GM12878 (cell line): Measurements from ENCODE around the gene ARHGAP32. TPM values are rescaled to one million over a fixed set of nuclear protein-coding genes. Genes with fewer than 3 reads are reported as not detected.

Experiments
- ATAC-seq: fragments of 200-7000 bp; cut with Tn5 transposase; 3 replicates; pipeline ENCODE4 v1.9.1; 2020; ENCODE audit warnings: mild to moderate bottlenecking, moderate library complexity
- BruUV-seq: library from RNA; stranded (reverse); fragments of 400-500 nt; replicated peaks from 2 replicates; lab custom pipeline; 2021; lab: Mats Ljungman, UMichigan
- CTCF ChIA-PET: fragments of 300-600 bp; sonication (Branson Sonifier 250); formaldehyde crosslinking; extraction: SDS; loops from one replicate; lab custom pipeline; 2021; ENCODE audit warnings: inconsistent platforms; lab: Yijun Ruan, JAX
- POLR2A ChIA-PET: fragments of 350-600 bp; formaldehyde crosslinking; extraction: SDS; loops from one replicate; lab custom pipeline; 2021; ENCODE audit warnings: inconsistent platforms; lab: Charles Lee
- RAD21 ChIA-PET: fragments of 300-600 bp; sonication (Branson Sonifier 250); formaldehyde crosslinking; loops from one replicate; lab custom pipeline; 2023; ENCODE audit warnings: antibody characterized with exemption; ENCODE audit not compliant: unreplicated experiment; lab: Charles Lee
- SMC1A ChIA-PET: fragments of 300-600 bp; sonication (Branson Sonifier 250); formaldehyde crosslinking; loops from one replicate; lab custom pipeline; 2023; ENCODE audit not compliant: unreplicated experiment, uncharacterized antibody; lab: Charles Lee
- DNase-seq: peaks from one replicate; pipeline ENCODE4 v3.0.0-alpha.2; 2011; ENCODE audit warnings: low read depth, low spot score
- FAIRE-seq: peaks from 3 replicates; lab custom pipeline; 2011; peaks lifted over from hg19 to GRCh38; lab: Jason Lieb, UNC
- H2AFZ ChIP-seq: 2 replicates; pipeline ENCODE4 v1.6.0; 2011; ENCODE audit warnings: low read depth, low read length, control low read depth; ENCODE audit not compliant: control insufficient read depth
- H3K27ac ChIP-seq: 2 replicates; pipeline ENCODE4 v1.5.1; 2011; ENCODE audit warnings: control low read depth; ENCODE audit not compliant: control insufficient read depth, insufficient read depth
- H3K27me3 ChIP-seq, 2 experiments: replicated peaks in 1 of 2; 2 replicates each; pipeline versions ENCODE4 v1.6.0 to v1.6.1; 2011; ENCODE audit warnings: low read length in 1 of 2; ENCODE audit not compliant: control insufficient read depth in 2 of 2, insufficient read depth in 2 of 2
- H3K36me3 ChIP-seq, 2 experiments: 2 replicates each; pipeline ENCODE4 v1.5.1; 2011; ENCODE audit warnings: low read length in 1 of 2; ENCODE audit not compliant: control insufficient read depth in 2 of 2, insufficient read depth in 2 of 2
- H3K4me1 ChIP-seq: 2 replicates; pipeline ENCODE4 v1.6.1; 2011; ENCODE audit warnings: mild to moderate bottlenecking, low read length, moderate library complexity, mixed read lengths; ENCODE audit not compliant: control insufficient read depth, insufficient read depth
- H3K4me2 ChIP-seq: 2 replicates; pipeline ENCODE4 v1.6.0; 2011; ENCODE audit warnings: control low read depth; ENCODE audit not compliant: control insufficient read depth, insufficient read depth
- H3K4me3 ChIP-seq: fragments of 200-600 bp; sonication (generic); 2 replicates; pipeline ENCODE4 v1.5.1; 2016
- H3K79me2 ChIP-seq: 2 replicates; pipeline ENCODE4 v1.6.0; 2011; ENCODE audit warnings: low read length; ENCODE audit not compliant: control insufficient read depth, insufficient read depth
- H3K9ac ChIP-seq: 2 replicates; pipeline ENCODE4 v1.8.0; 2011; ENCODE audit warnings: low read length, control low read depth, mixed read lengths; ENCODE audit not compliant: control insufficient read depth, insufficient read depth
- H3K9me3 ChIP-seq: replicated peaks from 3 replicates; pipeline ENCODE4 v1.5.1; 2011; ENCODE audit warnings: mild to moderate bottlenecking, low read length; ENCODE audit not compliant: control insufficient read depth, insufficient read depth
- H4K20me1 ChIP-seq: 2 replicates; pipeline ENCODE4 v1.6.0; 2011; ENCODE audit not compliant: control insufficient read depth, insufficient read depth
- CBX3 ChIP-seq: fragments of 200-600 bp; sonication (generic); IDR thresholded peaks from 2 replicates; pipeline ENCODE4 v1.6.1; 2016; ENCODE audit warnings: low read depth, borderline replicate concordance
- FOS ChIP-seq: IDR thresholded peaks from 3 replicates; pipeline ENCODE4 v1.6.1; 2011; ENCODE audit warnings: borderline replicate concordance; ENCODE audit not compliant: insufficient read length; ENCODE audit errors: extremely low read depth
- IKZF1 ChIP-seq: fragments of 450-650 bp; conservative IDR thresholded peaks from 2 replicates; pipeline ENCODE4 v1.6.1; 2017; ENCODE audit warnings: antibody characterized with exemption, mild to moderate bottlenecking
- NFIC ChIP-seq: IDR thresholded peaks from 2 replicates; pipeline ENCODE4 v1.6.1; 2012; ENCODE audit warnings: low read depth, mild to moderate bottlenecking, inconsistent platforms, low read length, moderate library complexity
- NR2F1 ChIP-seq: fragments of 450-650 bp; conservative IDR thresholded peaks from 2 replicates; pipeline ENCODE4 v1.6.1; 2017; ENCODE audit warnings: mild to moderate bottlenecking
- PAX8 ChIP-seq: fragments of 450-650 bp; IDR thresholded peaks from 2 replicates; pipeline ENCODE4 v1.6.1; 2017; ENCODE audit warnings: mild to moderate bottlenecking, moderate library complexity
- POLR2AphosphoS5 ChIP-seq: IDR thresholded peaks from 2 replicates; pipeline ENCODE4 v1.6.1; 2011; ENCODE audit warnings: mild to moderate bottlenecking, low read length, inconsistent platforms
- POU2F2 ChIP-seq: IDR thresholded peaks from 3 replicates; pipeline ENCODE4 v1.6.1; 2011; ENCODE audit warnings: low read depth, mild to moderate bottlenecking, low read length, borderline replicate concordance
- RUNX3 ChIP-seq: IDR thresholded peaks from 2 replicates; pipeline ENCODE4 v1.6.1; 2012; ENCODE audit warnings: low read length, inconsistent platforms
- SMAD1 ChIP-seq: fragments of 450-650 bp; IDR thresholded peaks from 2 replicates; pipeline ENCODE4 v1.6.1; 2018; ENCODE audit warnings: mild to moderate bottlenecking, low read depth; ENCODE audit not compliant: partially characterized antibody
- SP1 ChIP-seq: IDR thresholded peaks from one replicate; pipeline ENCODE4 v1.6.1; 2011; ENCODE audit warnings: low read depth, low read length
- SPI1 ChIP-seq: IDR thresholded peaks from 2 replicates; pipeline ENCODE4 v1.6.1; 2011; ENCODE audit warnings: low read depth, mild to moderate bottlenecking, low read length, moderate library complexity, borderline replicate concordance; ENCODE audit not compliant: insufficient read depth
- WGBS: methylation state at CpG from one replicate; pipeline ENCODE4 v1.1.6; 2016; ENCODE audit warnings: low lambda C conversion rate; ENCODE audit not compliant: insufficient replicate concordance, insufficient coverage; ENCODE audit errors: missing lambda C conversion rate; 5-methylcytosine and 5-hydroxymethylcytosine counted together
- in situ Hi-C: fragments of 300-500 bp; cut with MboI; formaldehyde crosslinking; loops from 9 replicates; pipeline ENCODE4 v1.14.3; 2018; ENCODE audit warnings: mixed read lengths
- intact Hi-C: fragments of 100-400 bp; cut with micrococcal nuclease; formaldehyde crosslinking; loops from one replicate; pipeline ENCODE4 v1.14.2; 2022; ENCODE audit not compliant: unreplicated experiment
- polyA plus RNA-seq, 11 experiments: library from polyadenylated mRNA; depleted of rRNA in 4 of 11; unstranded in 6 of 11; stranded (reverse) in 5 of 11; fragments of >200 nt; fragmentation: Nextera tagmentation in 4 of 11; fragmentation: Illumina TruSeq in 1 of 11; extraction: Ambion mirVana in 4 of 11; extraction: Trizol in 1 of 11; gene quantifications; 1 replicate in 1 of 11; 2 replicates in 10 of 11; pipeline versions ENCODE4 v1.2.1 to v1.2.3, GENCODE V29; 2011 to 2016; ENCODE audit warnings: inconsistent platforms in 2 of 11, missing spikeins in 2 of 11, low read depth in 1 of 11
- total RNA-seq, 4 experiments: library from RNA; depleted of rRNA in 3 of 4; stranded (reverse); fragments of >200 nt in 3 of 4; fragmentation: Illumina TruSeq in 1 of 4; extraction: Trizol in 1 of 4; gene quantifications; 2 replicates each; pipeline versions ENCODE4 v1.2.1 to v1.2.3, GENCODE V29; 2013 to 2021

The ARHGAP32 gene
- total and polyA plus RNA-seq, 10 of the 15 experiments (the other 5 are each of a cell fraction or from before 2014, with no cell fraction given), result under 0.01 to 0.46 (median 0.12) TPM; not detected in 1

DNA sequence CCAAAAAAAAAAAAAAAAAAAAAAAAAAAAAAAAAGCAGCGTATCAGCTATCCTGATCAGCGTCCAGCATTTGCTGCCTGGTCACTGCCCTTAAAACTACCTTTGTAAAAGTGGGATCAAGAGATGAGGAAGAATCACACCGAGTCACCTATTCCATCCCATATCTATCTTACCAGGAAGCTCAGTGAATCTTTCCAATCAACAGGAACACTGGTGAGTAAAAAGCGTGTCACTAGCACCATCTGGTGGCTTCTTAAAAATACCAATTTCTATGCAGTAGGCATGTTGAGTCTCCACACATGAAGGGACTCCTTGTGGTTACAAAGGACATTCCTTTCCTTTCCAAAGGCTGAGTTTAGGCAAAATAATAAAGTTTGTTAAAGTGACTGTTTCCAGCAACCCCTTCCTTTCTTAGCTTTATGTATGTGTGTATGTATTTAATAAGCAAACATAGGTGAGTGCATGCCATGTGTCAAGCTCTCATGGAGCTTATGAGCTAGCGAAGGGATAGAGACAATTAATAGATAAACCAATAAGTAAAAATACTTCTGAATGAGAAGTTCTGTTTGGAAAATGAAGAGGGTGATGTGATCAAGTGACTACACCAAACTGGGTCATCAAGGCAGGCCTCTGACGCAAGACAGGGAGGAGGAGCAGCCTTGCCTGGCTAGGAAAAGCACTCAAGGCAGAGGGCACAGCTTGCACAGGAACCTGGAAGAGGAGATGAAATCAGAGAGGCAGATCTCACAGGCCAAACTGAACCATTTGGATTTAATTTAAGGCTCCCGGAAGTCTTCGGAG, 235.5 kb downstream of the ARHGAP32 start (continued):
- TF ChIP-seq RUNX3, result peak; percentile 13; the same call in 1 of the 2 replicates

DNA sequence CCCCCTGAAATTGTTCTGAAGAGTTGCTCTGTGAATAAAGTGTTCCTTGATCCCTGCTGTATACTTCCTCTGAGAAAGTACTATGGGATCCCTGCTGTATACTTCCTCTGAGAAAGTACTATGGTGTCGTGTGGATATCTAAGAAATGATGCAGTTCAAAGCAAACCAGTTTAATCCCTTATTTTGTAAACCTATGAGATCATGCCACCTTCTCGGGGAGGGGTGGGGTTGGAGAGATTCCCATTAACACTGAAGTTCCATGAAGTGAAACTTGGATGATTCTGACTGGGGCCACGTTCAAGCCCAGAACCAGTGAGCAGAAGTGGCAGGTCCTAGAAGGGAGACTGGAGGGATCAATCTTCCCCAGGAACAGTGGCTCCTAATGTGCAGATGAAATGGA, 236.5 kb downstream of the ARHGAP32 start:
- FAIRE-seq, result no peak
- ChIA-PET RAD21 (interaction anchor here (0.7 to 5.3 kb wide), 6 partner anchors 30 to 323 kb away, joined by 3 to 109 read pairs (median 4); no protein-coding TSS in a partner anchor), POLR2A (no interaction called here), SMC1A (interaction anchor here (0.8 to 14.9 kb wide), 10 partner anchors 8 to 784 kb away, joined by 3 to 249 read pairs (median 4); partner anchors contain the start of gene KCNJ5), CTCF (interaction anchor here (0.7 to 20.8 kb wide), 21 partner anchors 8 to 351 kb away, joined by 3 to 480 read pairs (median 4); partner anchors contain the start of gene KCNJ5)
- Histone ChIP-seq H3K36me3 (no peaks in the 10 kb centered on the region), H3K4me3 (no peak overlapping the region), H3K27ac (no peak overlapping the region), H3K4me2 (no peak overlapping the region), H3K4me1 (no peaks in the 10 kb centered on the region), H3K9ac (no peak overlapping the region), H3K79me2 (no peaks in the 10 kb centered on the region), H3K9me3 (no peaks in the 10 kb centered on the region), H2AFZ (no peak overlapping the region), H3K27me3 (peaks cover 0 to 6% of the 10 kb centered on the region in 2 experiments; a peak in 2 of 4 replicates), H4K20me1 (no peaks in the 10 kb centered on the region)
- DNase-seq, result no peak
- in situ Hi-C loops (loop anchor here (5.0 kb wide), 1 partner anchor 68 kb away; no protein-coding TSS in a partner anchor), intact Hi-C loops (loop anchor here (1.0 to 5.0 kb wide), 3 partner anchors 71 to 783 kb away; no protein-coding TSS in a partner anchor)
- 4% methylated on average over 3 of the region's 3 CpGs for WGBS
- no TSS peak for BruUV-seq
- no peak for ATAC-seq
- TF ChIP-seq POLR2AphosphoS5 (no peak), NR2F1 (no peak), NFIC (no peak), POU2F2 (no peak), SPI1 (no peak), PAX8 (no peak), IKZF1 (no peak), SP1 (no peak), SMAD1 (no peak), CBX3 (no peak), FOS (no peak)
